SK-N-DZ (cell line): ENCODE data around the gene ATF7.

Experiments used
- DNase-seq: peaks from one replicate; pipeline ENCODE4 v3.0.0-alpha.2; 2015; ENCODE audit warnings: low spot score
- small RNA-seq, 2 experiments: library from RNA; depleted of rRNA; stranded (forward); fragments of <200 nt; gene quantifications; one replicate each; pipeline ENCODE3, GENCODE V24; 2014

Gene ATF7

DNA sequence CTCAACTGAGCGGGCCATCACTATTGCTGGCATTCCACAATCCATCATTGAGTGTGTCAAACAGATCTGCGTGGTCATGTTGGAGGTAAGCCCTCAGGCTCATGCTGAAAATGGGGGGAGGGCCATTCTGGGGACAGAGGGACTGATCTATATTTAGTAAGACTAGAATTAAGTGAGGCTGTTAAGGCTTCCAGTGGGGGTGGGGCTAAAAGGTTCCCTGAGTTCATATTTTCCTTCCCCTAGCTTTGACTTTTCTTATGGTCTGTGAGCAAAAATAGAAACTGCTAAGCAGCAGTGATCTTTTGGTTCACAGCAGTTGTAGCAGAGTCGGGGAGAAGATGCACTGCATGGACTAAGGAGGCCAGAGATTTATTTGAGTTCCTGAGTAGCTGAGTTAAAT is 165.1 kb downstream of the ATF7 start:
- DNase-seq: no peak

DNA sequence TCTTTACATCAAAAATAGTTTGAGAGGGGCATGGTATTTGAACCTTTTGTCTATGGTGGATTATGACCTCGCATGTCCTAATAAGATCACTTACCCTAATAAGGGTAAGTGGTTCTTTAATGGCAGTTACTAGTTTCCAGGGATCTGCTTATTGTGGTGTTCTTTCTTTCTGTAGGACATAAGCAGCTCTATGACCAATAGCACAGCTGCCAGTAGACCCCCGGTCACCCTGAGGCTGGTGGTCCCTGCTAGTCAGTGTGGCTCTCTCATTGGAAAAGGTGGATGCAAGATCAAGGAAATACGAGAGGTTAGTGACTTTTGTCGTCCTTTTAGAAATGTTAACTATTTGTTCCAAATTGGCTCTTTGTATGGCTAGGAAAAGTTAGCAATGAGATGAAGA is 167.1 kb downstream of the ATF7 start:
- DNase-seq: no peak

Small RNA genes lying within 50 kb of the gene (small RNA-seq; reads per million reads assigned to genes)
- gene AC023509.3: 0 to 0.04 reads per million in 2 experiments
